Measurements from ENCODE around the gene NKX1-2.

The NKX1-2 gene

GRCh38 chr10:124417895-124418725 lies 31.7 kb downstream of the NKX1-2 start:
- DNase-seq (ENCODE audit: low spot score) = peak; percentile 51

GRCh38 chr10:124416733-124417132 lies 33.1 kb downstream of the NKX1-2 start:
- DNase-seq (ENCODE audit: low spot score) = no peak

- DNase-seq (ENCODE audit: low spot score) = no peak
Observed at GRCh38 chr10:124415210-124415609, 34.6 kb downstream of the NKX1-2 start.

GRCh38 chr10:124414076-124414475 lies 35.8 kb downstream of the NKX1-2 start:
- DNase-seq (ENCODE audit: low spot score) = no peak

- DNase-seq (ENCODE audit: low spot score) = no peak
Observed at GRCh38 chr10:124409696-124410095, 40.1 kb downstream of the NKX1-2 start.

GRCh38 chr10:124408357-124408756 lies 41.5 kb downstream of the NKX1-2 start:
- no peak for DNase-seq (ENCODE audit: low spot score)

- DNase-seq (ENCODE audit: low spot score) = no peak
Observed at GRCh38 chr10:124407456-124407855, 42.4 kb downstream of the NKX1-2 start.

GRCh38 chr10:124403548-124403947 lies 46.3 kb downstream of the NKX1-2 start:
- DNase-seq (ENCODE audit: low spot score) = peak; percentile 89

- DNase-seq (ENCODE audit: low spot score) = no peak
Observed at GRCh38 chr10:124402273-124402672, 47.6 kb downstream of the NKX1-2 start.

GRCh38 chr10:124401633-124402032 lies 48.2 kb downstream of the NKX1-2 start:
- no peak for DNase-seq (ENCODE audit: low spot score)

All from hematopoietic multipotent progenitor cell treated with erythropoietin and hydrocortisone succinate and interleukin-3 and kit ligand, for 15 days (in vitro differentiated cells).